Activated T-helper 17 cell treated with anti-CD3 and anti-CD28 coated beads, Interleukin-2, amount 50 U/mL, for 72 hours (primary cell): ENCODE results near the gene GPR141. TPM values are rescaled to one million over a fixed set of nuclear protein-coding genes. Genes with fewer than 3 reads are reported as not detected.

Source experiments
- ATAC-seq: fragments of 150-1000 bp; cut with Tn5 transposase; replicated peaks from 2 replicates; pipeline ENCODE4 v1.10.0; 2021; ENCODE audit warnings: mild to moderate bottlenecking, moderate library complexity
- H3K27ac Mint-ChIP-seq: one replicate; pipeline ENCODE4 v1.8.0; 2022; ENCODE audit warnings: mixed read lengths
- H3K27me3 Mint-ChIP-seq: one replicate; pipeline ENCODE4 v1.8.0; 2022; ENCODE audit warnings: mixed read lengths
- H3K36me3 Mint-ChIP-seq: one replicate; pipeline ENCODE4 v1.8.0; 2022; ENCODE audit warnings: low read depth, mild to moderate bottlenecking, mixed read lengths
- H3K4me1 Mint-ChIP-seq: one replicate; pipeline ENCODE4 v1.8.0; 2022; ENCODE audit warnings: mixed read lengths
- H3K4me3 Mint-ChIP-seq: one replicate; pipeline ENCODE4 v1.8.0; 2022; ENCODE audit warnings: mild to moderate bottlenecking, mixed read lengths
- H3K9me3 Mint-ChIP-seq: one replicate; pipeline ENCODE4 v1.8.0; 2022; ENCODE audit warnings: mixed read lengths
- total RNA-seq, 2 donors: library from RNA; stranded (reverse); gene quantifications; one replicate each; pipeline ENCODE4 v1.2.3, GENCODE V29; 2022

The GPR141 gene
- total RNA-seq, 2 donors from 2014 or later, result not detected

- no peak for ATAC-seq
- H3K4me1 Mint-ChIP-seq, result no peaks in the 10 kb centered on the region
- H3K27me3 Mint-ChIP-seq, result peaks cover 13% of the 10 kb centered on the region
- H3K4me3 Mint-ChIP-seq, result no peak overlapping the region
- no peaks in the 10 kb centered on the region for H3K9me3 Mint-ChIP-seq
- no peak overlapping the region for H3K27ac Mint-ChIP-seq
- no peaks in the 10 kb centered on the region for H3K36me3 Mint-ChIP-seq
These were observed 51.6 kb downstream of the GPR141 start for GRCh38 chr7:37735196-37735595.

- no peak for ATAC-seq
- no peak overlapping the region for H3K27ac Mint-ChIP-seq
- no peaks in the 10 kb centered on the region for H3K4me1 Mint-ChIP-seq
- peaks cover 4% of the 10 kb centered on the region for H3K27me3 Mint-ChIP-seq
- H3K9me3 Mint-ChIP-seq, result no peaks in the 10 kb centered on the region
- H3K4me3 Mint-ChIP-seq, result no peak overlapping the region
- H3K36me3 Mint-ChIP-seq, result no peaks in the 10 kb centered on the region
These were observed 54.8 kb downstream of the GPR141 start for GRCh38 chr7:37738321-37738720.

GRCh38 chr7:37740398-37740797 is 56.8 kb downstream of the GPR141 start:
- H3K27ac Mint-ChIP-seq, result no peak overlapping the region
- no peaks in the 10 kb centered on the region for H3K9me3 Mint-ChIP-seq
- ATAC-seq, result no peak
- H3K4me3 Mint-ChIP-seq, result no peak overlapping the region
- peaks cover 4% of the 10 kb centered on the region for H3K27me3 Mint-ChIP-seq
- H3K36me3 Mint-ChIP-seq, result no peaks in the 10 kb centered on the region
- no peaks in the 10 kb centered on the region for H3K4me1 Mint-ChIP-seq

GRCh38 chr7:37741776-37742175 is 58.2 kb downstream of the GPR141 start:
- Mint-ChIP-seq H3K27me3 (peaks cover 4% of the 10 kb centered on the region), H3K36me3 (no peaks in the 10 kb centered on the region), H3K27ac (no peak overlapping the region), H3K4me3 (no peak overlapping the region), H3K4me1 (no peaks in the 10 kb centered on the region), H3K9me3 (no peaks in the 10 kb centered on the region)
- no peak for ATAC-seq

GRCh38 chr7:37751096-37751495 is 67.5 kb downstream of the GPR141 start:
- Mint-ChIP-seq H3K4me1 (no peaks in the 10 kb centered on the region), H3K4me3 (no peak overlapping the region), H3K27me3 (peaks cover 24% of the 10 kb centered on the region), H3K27ac (no peak overlapping the region), H3K9me3 (peaks cover 3% of the 10 kb centered on the region), H3K36me3 (no peaks in the 10 kb centered on the region)
- no peak for ATAC-seq

- Mint-ChIP-seq H3K9me3 (no peaks in the 10 kb centered on the region), H3K27ac (no peak overlapping the region)
These were observed 70.0 kb downstream of the GPR141 start for GRCh38 chr7:37753398-37754050.

GRCh38 chr7:37756797-37757551 is 73.4 kb downstream of the GPR141 start:
- Mint-ChIP-seq H3K27me3 (peaks cover 11% of the 10 kb centered on the region), H3K36me3 (no peaks in the 10 kb centered on the region), H3K27ac (no peak overlapping the region), H3K9me3 (no peaks in the 10 kb centered on the region), H3K4me1 (no peaks in the 10 kb centered on the region), H3K4me3 (no peak overlapping the region)
- no peak for ATAC-seq

More at GRCh38 chr7:37753398-37754050, 70.0 kb downstream of the GPR141 start:
- Mint-ChIP-seq H3K36me3 (no peaks in the 10 kb centered on the region), H3K4me1 (no peaks in the 10 kb centered on the region), H3K4me3 (no peak overlapping the region), H3K27me3 (peaks cover 20% of the 10 kb centered on the region)
- no peak for ATAC-seq

GRCh38 chr7:37757563-37757962 is 74.0 kb downstream of the GPR141 start:
- Mint-ChIP-seq H3K4me1 (no peaks in the 10 kb centered on the region), H3K27ac (no peak overlapping the region)
- no peak for ATAC-seq

GRCh38 chr7:37758501-37759045 is 75.0 kb downstream of the GPR141 start:
- Mint-ChIP-seq H3K36me3 (no peaks in the 10 kb centered on the region), H3K27ac (no peak overlapping the region), H3K4me1 (no peaks in the 10 kb centered on the region), H3K4me3 (no peak overlapping the region), H3K27me3 (peaks cover 7% of the 10 kb centered on the region), H3K9me3 (no peaks in the 10 kb centered on the region)
- no peak for ATAC-seq

More at GRCh38 chr7:37757563-37757962, 74.0 kb downstream of the GPR141 start:
- Mint-ChIP-seq H3K36me3 (no peaks in the 10 kb centered on the region), H3K9me3 (no peaks in the 10 kb centered on the region), H3K27me3 (peaks cover 7% of the 10 kb centered on the region), H3K4me3 (no peak overlapping the region)

GRCh38 chr7:37759526-37759925 is 76.0 kb downstream of the GPR141 start:
- Mint-ChIP-seq H3K27me3 (peaks cover 10% of the 10 kb centered on the region), H3K4me3 (no peak overlapping the region), H3K36me3 (no peaks in the 10 kb centered on the region), H3K27ac (no peak overlapping the region), H3K4me1 (no peaks in the 10 kb centered on the region), H3K9me3 (no peaks in the 10 kb centered on the region)
- ATAC-seq, result no peak

GRCh38 chr7:37765421-37765829 is 81.9 kb downstream of the GPR141 start:
- peaks cover 6% of the 10 kb centered on the region for H3K27me3 Mint-ChIP-seq

GRCh38 chr7:37765872-37766525 is 82.4 kb downstream of the GPR141 start:
- peak; percentile 24 for ATAC-seq
- Mint-ChIP-seq H3K9me3 (peaks cover 5% of the 10 kb centered on the region), H3K27ac (no peak overlapping the region), H3K4me3 (no peak overlapping the region), H3K27me3 (peaks cover 6% of the 10 kb centered on the region), H3K4me1 (no peaks in the 10 kb centered on the region), H3K36me3 (no peaks in the 10 kb centered on the region)

More at GRCh38 chr7:37765421-37765829, 81.9 kb downstream of the GPR141 start:
- Mint-ChIP-seq H3K36me3 (no peaks in the 10 kb centered on the region), H3K9me3 (peaks cover 5% of the 10 kb centered on the region), H3K4me1 (no peaks in the 10 kb centered on the region), H3K4me3 (no peak overlapping the region), H3K27ac (no peak overlapping the region)
- ATAC-seq, result no peak

GRCh38 chr7:37768611-37769010 is 85.0 kb downstream of the GPR141 start:
- Mint-ChIP-seq H3K27me3 (peaks cover 6% of the 10 kb centered on the region), H3K4me1 (no peaks in the 10 kb centered on the region), H3K27ac (no peak overlapping the region), H3K4me3 (no peak overlapping the region), H3K36me3 (no peaks in the 10 kb centered on the region), H3K9me3 (peaks cover 5% of the 10 kb centered on the region)
- ATAC-seq, result no peak

GRCh38 chr7:37769291-37769690 is 85.7 kb downstream of the GPR141 start:
- Mint-ChIP-seq H3K9me3 (peaks cover 5% of the 10 kb centered on the region), H3K27ac (no peak overlapping the region), H3K36me3 (no peaks in the 10 kb centered on the region), H3K4me3 (no peak overlapping the region), H3K4me1 (no peaks in the 10 kb centered on the region), H3K27me3 (peaks cover 3% of the 10 kb centered on the region)
- ATAC-seq, result no peak
